Peyer's patch (tissue), 4 donors: Measurements from ENCODE around the gene NAV2. TPM values are rescaled to one million over a fixed set of nuclear protein-coding genes. Genes with fewer than 3 reads are reported as not detected.
A peak's percentile ranks its signal among the peaks of the same experiment; 100 is the strongest.
"Not testable (repeated sequence)": the region's sequence is repeated elsewhere in the genome, so short reads cannot be mapped to it uniquely, and the experiment has no call there.

Source experiments
- DNase-seq, 3 donors: peaks; one replicate each; pipeline ENCODE4 v3.0.0-alpha.2; 2017 to 2019
- H3K27ac ChIP-seq, 4 donors: fragments of 200-600 bp; sonication (generic); one replicate each; pipeline ENCODE4 v1.5.1; 2016 to 2019
- H3K27me3 ChIP-seq, 2 donors: fragments of 200-600 bp; sonication (generic); one replicate each; pipeline ENCODE4 v1.5.1; 2019
- H3K36me3 ChIP-seq, 3 donors: fragments of 200-600 bp; sonication (generic); one replicate each; pipeline ENCODE4 v1.5.1; 2016 to 2019
- H3K4me1 ChIP-seq, 4 donors: fragments of 200-600 bp; sonication (generic); one replicate each; pipeline ENCODE4 v1.5.1; 2016 to 2019
- H3K4me3 ChIP-seq, 4 donors: fragments of 200-600 bp; sonication (generic); 1 replicate in 3 of 4; 2 replicates in 1 of 4; pipeline ENCODE4 v1.5.1; 2016 to 2019; ENCODE audit warnings: mild to moderate bottlenecking in 1 of 4
- H3K9me3 ChIP-seq, 4 donors: fragments of 200-600 bp; sonication (generic); one replicate each; pipeline ENCODE4 v1.5.1; 2016 to 2019; ENCODE audit warnings: mild to moderate bottlenecking in 1 of 4
- POLR2A ChIP-seq, 2 donors: fragments of 450-650 bp; IDR thresholded peaks; one replicate each; pipeline ENCODE4 v1.5.1; 2017; ENCODE audit warnings: antibody characterized with exemption in 2 of 2, mild to moderate bottlenecking in 2 of 2, moderate library complexity in 2 of 2
- total RNA-seq, 4 donors: library from RNA; depleted of rRNA; stranded (reverse); fragments of >200 nt; gene quantifications; one replicate each; pipeline ENCODE4 v1.1.0, GENCODE V29; 2016
- TF ChIP-seq, protein P1 (sequence below), 6 experiments: fragments of 450-650 bp in 4 of 6; fragments of 200-600 bp in 2 of 6; sonication (generic) in 1 of 6; IDR thresholded peaks; one replicate each; pipeline ENCODE4 v1.5.1; 2017 to 2019; ENCODE audit warnings: antibody characterized with exemption in 6 of 6, mild to moderate bottlenecking in 3 of 6, moderate library complexity in 1 of 6

Gene NAV2
- total RNA-seq, 4 donors from 2014 or later = 6.0 to 48.7 (median 20.1) TPM

DNA sequence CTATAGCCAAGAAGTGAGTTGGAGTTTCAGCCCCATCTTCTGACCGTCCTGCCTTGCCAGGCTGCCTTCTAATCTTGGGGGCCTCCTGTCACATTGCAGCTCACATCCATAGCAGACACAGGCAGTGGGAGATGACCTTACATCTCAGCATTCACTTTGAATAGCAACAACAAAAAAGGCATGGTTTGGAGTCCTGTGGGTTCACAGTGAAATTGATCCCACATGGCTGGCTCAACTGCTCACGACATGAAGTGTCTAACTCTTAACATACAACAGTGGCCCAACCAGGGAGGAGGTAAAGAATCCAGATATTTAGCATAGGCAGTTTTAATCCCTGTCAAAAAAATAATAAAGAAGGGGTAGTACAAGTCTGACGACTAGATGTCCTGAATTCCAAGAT lies 409.5 kb downstream of the NAV2 start:
- Histone ChIP-seq H3K27ac (no peak overlapping the region), H3K4me1 (no peaks in the 10 kb centered on the region), H3K27me3 (no peaks in the 10 kb centered on the region), H3K4me3 (no peak overlapping the region), H3K9me3 (no peaks in the 10 kb centered on the region), H3K36me3 (peaks cover 0 to 8% (median 0%) of the 10 kb centered on the region in 3 donors)
- DNase-seq = no peak
- no peak for TF ChIP-seq POLR2A (IDR thresholded peaks at IDR 0.05)
- TF ChIP-seq, protein P1, sequence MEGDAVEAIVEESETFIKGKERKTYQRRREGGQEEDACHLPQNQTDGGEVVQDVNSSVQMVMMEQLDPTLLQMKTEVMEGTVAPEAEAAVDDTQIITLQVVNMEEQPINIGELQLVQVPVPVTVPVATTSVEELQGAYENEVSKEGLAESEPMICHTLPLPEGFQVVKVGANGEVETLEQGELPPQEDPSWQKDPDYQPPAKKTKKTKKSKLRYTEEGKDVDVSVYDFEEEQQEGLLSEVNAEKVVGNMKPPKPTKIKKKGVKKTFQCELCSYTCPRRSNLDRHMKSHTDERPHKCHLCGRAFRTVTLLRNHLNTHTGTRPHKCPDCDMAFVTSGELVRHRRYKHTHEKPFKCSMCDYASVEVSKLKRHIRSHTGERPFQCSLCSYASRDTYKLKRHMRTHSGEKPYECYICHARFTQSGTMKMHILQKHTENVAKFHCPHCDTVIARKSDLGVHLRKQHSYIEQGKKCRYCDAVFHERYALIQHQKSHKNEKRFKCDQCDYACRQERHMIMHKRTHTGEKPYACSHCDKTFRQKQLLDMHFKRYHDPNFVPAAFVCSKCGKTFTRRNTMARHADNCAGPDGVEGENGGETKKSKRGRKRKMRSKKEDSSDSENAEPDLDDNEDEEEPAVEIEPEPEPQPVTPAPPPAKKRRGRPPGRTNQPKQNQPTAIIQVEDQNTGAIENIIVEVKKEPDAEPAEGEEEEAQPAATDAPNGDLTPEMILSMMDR (IDR thresholded peaks at IDR 0.05) = no peak

DNA sequence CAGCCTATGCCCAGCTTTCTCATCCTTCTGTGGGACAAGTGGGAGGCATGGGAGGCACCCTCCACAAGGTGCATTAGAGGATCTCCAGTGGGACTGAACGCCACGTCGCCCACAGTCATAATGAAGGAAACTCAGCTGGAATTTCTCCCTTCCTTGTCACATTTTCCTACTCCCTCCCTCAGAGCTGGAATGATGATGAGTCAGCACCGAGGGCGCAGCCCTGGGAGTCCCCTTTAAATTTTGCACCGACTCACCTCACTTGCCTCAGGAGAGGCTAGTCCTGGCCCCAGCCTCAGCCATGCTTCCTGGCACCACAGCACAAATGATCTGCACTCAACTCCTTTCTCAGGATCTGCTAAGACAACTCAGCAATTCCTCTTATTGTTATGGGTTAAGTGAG lies 413.3 kb downstream of the NAV2 start:
- no peaks in the 10 kb centered on the region for H3K36me3 ChIP-seq
- H3K27ac ChIP-seq = no peak overlapping the region
- H3K27me3 ChIP-seq = no peaks in the 10 kb centered on the region
- DNase-seq = no peak
- H3K9me3 ChIP-seq = no peaks in the 10 kb centered on the region
- no peak overlapping the region for H3K4me3 ChIP-seq
- TF ChIP-seq, protein P1 (IDR thresholded peaks at IDR 0.05) = no peak
- no peak for TF ChIP-seq POLR2A (IDR thresholded peaks at IDR 0.05)
- no peaks in the 10 kb centered on the region for H3K4me1 ChIP-seq

DNA sequence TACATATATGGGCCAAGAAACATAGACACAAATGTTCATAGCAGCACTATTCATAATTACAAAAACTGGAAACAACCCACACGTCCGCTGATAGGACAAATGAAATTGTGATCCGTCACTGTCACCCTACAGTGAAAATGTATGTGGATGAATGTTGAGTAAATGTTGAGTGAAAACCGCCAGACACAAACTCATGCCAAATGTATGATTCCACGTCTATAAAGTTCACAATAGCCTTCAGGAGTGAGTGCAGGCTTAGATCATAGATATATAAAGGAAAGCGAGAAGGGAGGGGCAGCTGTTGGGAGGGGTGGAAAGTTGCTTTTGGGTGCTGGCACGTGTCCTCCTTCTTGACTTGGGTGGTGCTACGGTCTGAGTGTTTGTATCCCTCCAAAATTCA lies 414.1 kb downstream of the NAV2 start:
- Histone ChIP-seq H3K9me3 (no peaks in the 10 kb centered on the region), H3K36me3 (no peaks in the 10 kb centered on the region), H3K4me3 (no peak overlapping the region), H3K27ac (no peak overlapping the region), H3K27me3 (no peaks in the 10 kb centered on the region), H3K4me1 (peaks cover 0 to 2% (median 0%) of the 10 kb centered on the region in 4 donors)
- TF ChIP-seq, protein P1 (IDR thresholded peaks at IDR 0.05) = no peak
- TF ChIP-seq POLR2A (IDR thresholded peaks at IDR 0.05) = no peak
- no peak for DNase-seq

DNA sequence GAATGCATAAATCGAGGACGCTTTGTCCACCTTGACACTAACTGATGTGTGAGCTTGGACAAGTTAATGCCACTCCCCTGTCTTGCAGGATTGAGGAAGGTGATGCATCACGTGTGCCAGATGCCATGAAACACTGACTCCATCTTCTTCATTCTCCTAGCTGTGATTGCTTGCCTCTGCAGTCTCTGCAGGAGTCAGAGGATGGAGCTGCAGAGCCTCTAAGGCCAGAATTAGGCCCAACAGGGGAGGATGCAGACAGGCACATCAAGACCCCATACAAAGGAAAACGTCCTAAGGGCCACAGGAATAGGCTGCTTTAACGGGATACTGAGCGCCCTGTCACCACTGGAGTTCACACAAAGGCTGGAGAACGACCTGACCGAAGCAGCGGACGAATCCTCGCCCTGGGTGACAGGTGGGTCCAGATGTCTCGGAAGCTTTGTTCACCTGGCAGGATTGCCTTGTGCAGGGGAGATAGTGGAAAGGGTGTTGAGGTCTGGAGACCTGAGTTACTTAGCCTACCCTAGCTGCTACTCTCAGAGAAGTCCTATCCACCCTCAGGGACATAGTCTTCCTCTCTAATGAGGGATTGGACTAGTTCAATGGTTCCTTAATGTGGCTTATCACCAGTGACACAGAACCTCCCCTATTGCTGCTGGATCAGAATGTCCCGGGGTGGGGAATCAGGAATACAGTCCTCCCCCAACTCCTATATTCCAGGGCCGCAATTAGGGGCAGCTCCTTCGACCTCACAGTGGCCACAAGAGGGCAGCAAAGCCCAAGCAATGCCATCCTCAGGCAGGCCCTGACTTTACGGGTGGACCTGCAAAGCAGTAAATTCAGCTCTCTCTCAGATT lies 415.3 kb downstream of the NAV2 start:
- Histone ChIP-seq H3K36me3 (no peaks in the 10 kb centered on the region), H3K27ac (no peak overlapping the region), H3K27me3 (no peaks in the 10 kb centered on the region), H3K4me3 (no peak overlapping the region), H3K9me3 (no peaks in the 10 kb centered on the region), H3K4me1 (peaks cover 0 to 7% (median 0%) of the 10 kb centered on the region in 4 donors)
- TF ChIP-seq POLR2A (IDR thresholded peaks at IDR 0.05) = no peak
- TF ChIP-seq, protein P1 (IDR thresholded peaks at IDR 0.05) = peak; percentile 34 to 80 (median 78)
- DNase-seq = peak; percentile 58 to 88 (median 78)

DNA sequence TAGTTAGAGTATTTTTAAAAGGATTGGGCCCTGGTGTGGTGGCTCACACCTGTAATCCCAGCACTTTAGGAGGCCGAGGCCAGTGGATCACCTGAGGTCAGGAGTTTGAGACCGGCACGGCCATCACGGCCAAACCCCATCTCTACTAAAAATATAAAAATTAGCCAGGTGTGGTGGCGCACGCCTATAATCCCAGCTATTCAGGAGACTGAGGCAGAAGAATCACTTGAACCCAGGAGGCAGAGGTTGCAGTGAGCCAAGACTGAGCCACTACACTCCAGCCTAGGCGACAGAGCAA lies 415.8 kb downstream of the NAV2 start:
- not testable (repeated sequence) for H3K27ac ChIP-seq, H3K27me3 ChIP-seq, H3K4me3 ChIP-seq, DNase-seq, H3K4me1 ChIP-seq, H3K36me3 ChIP-seq, H3K9me3 ChIP-seq

DNA sequence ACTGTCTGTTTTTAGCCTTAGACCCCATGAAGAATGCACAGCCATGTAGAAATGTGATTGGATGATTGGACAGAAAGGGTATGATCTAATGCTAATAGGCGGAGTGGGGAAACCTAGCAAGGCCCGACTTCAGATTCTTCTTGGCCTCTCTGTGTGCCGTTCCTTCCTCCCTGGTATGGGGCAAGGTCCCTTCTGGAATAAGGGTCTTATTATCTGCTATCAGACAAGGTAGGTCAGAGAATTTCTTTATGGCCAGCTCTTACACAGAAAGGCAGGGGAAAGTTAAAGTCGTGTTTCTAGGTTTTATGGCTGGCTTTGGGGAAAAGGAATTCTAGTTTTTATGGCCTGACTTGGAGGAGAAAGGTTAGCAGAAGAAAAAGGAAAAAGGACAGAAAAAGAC lies 417.0 kb downstream of the NAV2 start:
- H3K4me3 ChIP-seq = no peak overlapping the region
- TF ChIP-seq POLR2A (IDR thresholded peaks at IDR 0.05) = no peak
- TF ChIP-seq, protein P1 (IDR thresholded peaks at IDR 0.05) = no peak
- no peaks in the 10 kb centered on the region for H3K36me3 ChIP-seq
- DNase-seq = no peak
- no peaks in the 10 kb centered on the region for H3K9me3 ChIP-seq
- no peak overlapping the region for H3K27ac ChIP-seq
- H3K4me1 ChIP-seq = peaks cover 0 to 7% (median 0%) of the 10 kb centered on the region in 4 donors
- H3K27me3 ChIP-seq = no peaks in the 10 kb centered on the region
